HepG2 (cell line): ENCODE results near the gene UBASH3A. TPM values are rescaled to one million over a fixed set of nuclear protein-coding genes. Genes with fewer than 3 reads are reported as not detected.

ENCODE experiments used
- ETV6 ChIP-seq: sonication (generic); formaldehyde crosslinking; conservative IDR thresholded peaks from 2 replicates; pipeline ENCODE4 v1.4.0; 2020; ENCODE audit warnings: missing genetic modification reagents
- HOXA5 ChIP-seq: sonication (generic); formaldehyde crosslinking; IDR thresholded peaks from 2 replicates; pipeline ENCODE4 v1.4.0; 2020; ENCODE audit warnings: missing genetic modification reagents
- KLF16 ChIP-seq, 2 experiments: sonication (generic) in 1 of 2; formaldehyde crosslinking in 1 of 2; IDR thresholded peaks; 2 replicates each; pipeline versions ENCODE4 v1.6.1 to v1.8.0; 2016 to 2023; ENCODE audit warnings: missing genetic modification reagents in 2 of 2, missing compliant biosample characterization in 1 of 2
- NKX3-1 ChIP-seq: sonication (generic); formaldehyde crosslinking; IDR thresholded peaks from 2 replicates; pipeline ENCODE4 v1.5.0; 2020; ENCODE audit warnings: missing genetic modification reagents
- RBM22 ChIP-seq: fragments of 200-400 bp; formaldehyde crosslinking; optimal IDR thresholded peaks from 2 replicates; pipeline ENCODE3; 2017; ENCODE audit warnings: mild to moderate bottlenecking, low read length, moderate library complexity
- SMAD3 ChIP-seq: sonication (generic); formaldehyde crosslinking; IDR thresholded peaks from 2 replicates; pipeline ENCODE4 v1.4.0; 2020; ENCODE audit warnings: missing genetic modification reagents
- ZNF446 ChIP-seq: sonication (generic); formaldehyde crosslinking; IDR thresholded peaks from 2 replicates; pipeline ENCODE4 v1.5.0; 2020; ENCODE audit warnings: mild to moderate bottlenecking, missing genetic modification reagents
- polyA plus RNA-seq, 8 experiments: library from polyadenylated mRNA; depleted of rRNA in 3 of 8; stranded (reverse) in 7 of 8; unstranded in 1 of 8; fragments of >200 nt; fragmentation: Illumina TruSeq in 4 of 8; extraction: Trizol in 4 of 8; gene quantifications; 2 replicates each; pipeline versions ENCODE4 v1.2.1 to v1.2.3, GENCODE V29; 2011 to 2016; ENCODE audit warnings: low read depth in 4 of 8, missing spikeins in 1 of 8, mixed read lengths in 1 of 8; ENCODE audit not compliant: insufficient read depth in 1 of 8
- total RNA-seq, 5 experiments: library from RNA; depleted of rRNA; stranded (reverse); fragments of >200 nt; fragmentation: Illumina TruSeq; extraction: Trizol; gene quantifications; 2 replicates each; pipeline ENCODE4 v1.2.3, GENCODE V29; 2016; ENCODE audit warnings: low read depth in 1 of 5
- TF ChIP-seq, protein P1 (sequence below): sonication (generic); formaldehyde crosslinking; IDR thresholded peaks from 2 replicates; pipeline ENCODE4 v1.4.0; 2020; ENCODE audit warnings: mild to moderate bottlenecking, missing genetic modification reagents
- TF ChIP-seq, protein P2 (sequence below): IDR thresholded peaks from 2 replicates; pipeline ENCODE4 v1.6.1; 2012; ENCODE audit warnings: inconsistent platforms
- TF ChIP-seq, protein P3 (sequence below): sonication (generic); formaldehyde crosslinking; IDR thresholded peaks from 2 replicates; pipeline ENCODE4 v1.9.0; 2021; ENCODE audit warnings: mild to moderate bottlenecking, missing genetic modification reagents
- TF ChIP-seq, protein P4 (sequence below): sonication (generic); formaldehyde crosslinking; IDR thresholded peaks from 2 replicates; pipeline ENCODE4 v1.8.0; 2022; ENCODE audit warnings: missing genetic modification reagents, low read depth, mild to moderate bottlenecking, borderline replicate concordance
- TF ChIP-seq, protein P5 (sequence below): sonication (generic); formaldehyde crosslinking; IDR thresholded peaks from 2 replicates; pipeline ENCODE4 v1.8.1; 2023; ENCODE audit warnings: mild to moderate bottlenecking, moderate library complexity, missing genetic modification reagents

Gene UBASH3A
- total and polyA plus RNA-seq, 2 of the 13 experiments (the other 11 are each of a cell fraction or from before 2014, with no cell fraction given) = not detected

DNA sequence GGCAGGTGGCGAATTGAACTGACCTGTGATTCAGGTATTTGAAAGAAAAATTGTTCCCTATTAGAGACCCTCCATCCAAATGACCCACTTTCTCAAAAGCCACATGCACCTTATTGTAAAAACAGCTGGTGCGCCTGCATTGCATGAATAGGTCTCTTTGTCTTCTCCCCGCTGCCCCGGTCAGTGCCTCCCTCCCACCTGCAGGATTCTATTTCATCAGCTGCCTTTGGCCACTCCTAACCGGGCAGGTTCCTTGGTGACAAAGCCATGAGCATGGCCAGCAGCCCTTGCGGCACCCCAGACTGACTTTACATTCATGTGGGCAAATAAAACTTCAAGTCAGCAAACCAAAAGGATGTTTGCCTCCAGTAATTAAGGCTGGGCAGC, 14.3 kb upstream of the UBASH3A start (continued):
- TF ChIP-seq, protein P1, sequence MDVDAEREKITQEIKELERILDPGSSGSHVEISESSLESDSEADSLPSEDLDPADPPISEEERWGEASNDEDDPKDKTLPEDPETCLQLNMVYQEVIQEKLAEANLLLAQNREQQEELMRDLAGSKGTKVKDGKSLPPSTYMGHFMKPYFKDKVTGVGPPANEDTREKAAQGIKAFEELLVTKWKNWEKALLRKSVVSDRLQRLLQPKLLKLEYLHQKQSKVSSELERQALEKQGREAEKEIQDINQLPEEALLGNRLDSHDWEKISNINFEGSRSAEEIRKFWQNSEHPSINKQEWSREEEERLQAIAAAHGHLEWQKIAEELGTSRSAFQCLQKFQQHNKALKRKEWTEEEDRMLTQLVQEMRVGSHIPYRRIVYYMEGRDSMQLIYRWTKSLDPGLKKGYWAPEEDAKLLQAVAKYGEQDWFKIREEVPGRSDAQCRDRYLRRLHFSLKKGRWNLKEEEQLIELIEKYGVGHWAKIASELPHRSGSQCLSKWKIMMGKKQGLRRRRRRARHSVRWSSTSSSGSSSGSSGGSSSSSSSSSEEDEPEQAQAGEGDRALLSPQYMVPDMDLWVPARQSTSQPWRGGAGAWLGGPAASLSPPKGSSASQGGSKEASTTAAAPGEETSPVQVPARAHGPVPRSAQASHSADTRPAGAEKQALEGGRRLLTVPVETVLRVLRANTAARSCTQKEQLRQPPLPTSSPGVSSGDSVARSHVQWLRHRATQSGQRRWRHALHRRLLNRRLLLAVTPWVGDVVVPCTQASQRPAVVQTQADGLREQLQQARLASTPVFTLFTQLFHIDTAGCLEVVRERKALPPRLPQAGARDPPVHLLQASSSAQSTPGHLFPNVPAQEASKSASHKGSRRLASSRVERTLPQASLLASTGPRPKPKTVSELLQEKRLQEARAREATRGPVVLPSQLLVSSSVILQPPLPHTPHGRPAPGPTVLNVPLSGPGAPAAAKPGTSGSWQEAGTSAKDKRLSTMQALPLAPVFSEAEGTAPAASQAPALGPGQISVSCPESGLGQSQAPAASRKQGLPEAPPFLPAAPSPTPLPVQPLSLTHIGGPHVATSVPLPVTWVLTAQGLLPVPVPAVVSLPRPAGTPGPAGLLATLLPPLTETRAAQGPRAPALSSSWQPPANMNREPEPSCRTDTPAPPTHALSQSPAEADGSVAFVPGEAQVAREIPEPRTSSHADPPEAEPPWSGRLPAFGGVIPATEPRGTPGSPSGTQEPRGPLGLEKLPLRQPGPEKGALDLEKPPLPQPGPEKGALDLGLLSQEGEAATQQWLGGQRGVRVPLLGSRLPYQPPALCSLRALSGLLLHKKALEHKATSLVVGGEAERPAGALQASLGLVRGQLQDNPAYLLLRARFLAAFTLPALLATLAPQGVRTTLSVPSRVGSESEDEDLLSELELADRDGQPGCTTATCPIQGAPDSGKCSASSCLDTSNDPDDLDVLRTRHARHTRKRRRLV (CRISPR knock-in tag) = 0 out of 2 replicates have a peak, but pooled peaks have one; percentile 5
- TF ChIP-seq RBM22 = no peak
- no peak for TF ChIP-seq ZNF446 (CRISPR knock-in tag)
- TF ChIP-seq, protein P2, sequence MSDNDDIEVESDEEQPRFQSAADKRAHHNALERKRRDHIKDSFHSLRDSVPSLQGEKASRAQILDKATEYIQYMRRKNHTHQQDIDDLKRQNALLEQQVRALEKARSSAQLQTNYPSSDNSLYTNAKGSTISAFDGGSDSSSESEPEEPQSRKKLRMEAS = peak; percentile 49
- TF ChIP-seq SMAD3 (CRISPR knock-in tag) = no peak
- TF ChIP-seq ETV6 (CRISPR knock-in tag) = no peak
- TF ChIP-seq, protein P3, sequence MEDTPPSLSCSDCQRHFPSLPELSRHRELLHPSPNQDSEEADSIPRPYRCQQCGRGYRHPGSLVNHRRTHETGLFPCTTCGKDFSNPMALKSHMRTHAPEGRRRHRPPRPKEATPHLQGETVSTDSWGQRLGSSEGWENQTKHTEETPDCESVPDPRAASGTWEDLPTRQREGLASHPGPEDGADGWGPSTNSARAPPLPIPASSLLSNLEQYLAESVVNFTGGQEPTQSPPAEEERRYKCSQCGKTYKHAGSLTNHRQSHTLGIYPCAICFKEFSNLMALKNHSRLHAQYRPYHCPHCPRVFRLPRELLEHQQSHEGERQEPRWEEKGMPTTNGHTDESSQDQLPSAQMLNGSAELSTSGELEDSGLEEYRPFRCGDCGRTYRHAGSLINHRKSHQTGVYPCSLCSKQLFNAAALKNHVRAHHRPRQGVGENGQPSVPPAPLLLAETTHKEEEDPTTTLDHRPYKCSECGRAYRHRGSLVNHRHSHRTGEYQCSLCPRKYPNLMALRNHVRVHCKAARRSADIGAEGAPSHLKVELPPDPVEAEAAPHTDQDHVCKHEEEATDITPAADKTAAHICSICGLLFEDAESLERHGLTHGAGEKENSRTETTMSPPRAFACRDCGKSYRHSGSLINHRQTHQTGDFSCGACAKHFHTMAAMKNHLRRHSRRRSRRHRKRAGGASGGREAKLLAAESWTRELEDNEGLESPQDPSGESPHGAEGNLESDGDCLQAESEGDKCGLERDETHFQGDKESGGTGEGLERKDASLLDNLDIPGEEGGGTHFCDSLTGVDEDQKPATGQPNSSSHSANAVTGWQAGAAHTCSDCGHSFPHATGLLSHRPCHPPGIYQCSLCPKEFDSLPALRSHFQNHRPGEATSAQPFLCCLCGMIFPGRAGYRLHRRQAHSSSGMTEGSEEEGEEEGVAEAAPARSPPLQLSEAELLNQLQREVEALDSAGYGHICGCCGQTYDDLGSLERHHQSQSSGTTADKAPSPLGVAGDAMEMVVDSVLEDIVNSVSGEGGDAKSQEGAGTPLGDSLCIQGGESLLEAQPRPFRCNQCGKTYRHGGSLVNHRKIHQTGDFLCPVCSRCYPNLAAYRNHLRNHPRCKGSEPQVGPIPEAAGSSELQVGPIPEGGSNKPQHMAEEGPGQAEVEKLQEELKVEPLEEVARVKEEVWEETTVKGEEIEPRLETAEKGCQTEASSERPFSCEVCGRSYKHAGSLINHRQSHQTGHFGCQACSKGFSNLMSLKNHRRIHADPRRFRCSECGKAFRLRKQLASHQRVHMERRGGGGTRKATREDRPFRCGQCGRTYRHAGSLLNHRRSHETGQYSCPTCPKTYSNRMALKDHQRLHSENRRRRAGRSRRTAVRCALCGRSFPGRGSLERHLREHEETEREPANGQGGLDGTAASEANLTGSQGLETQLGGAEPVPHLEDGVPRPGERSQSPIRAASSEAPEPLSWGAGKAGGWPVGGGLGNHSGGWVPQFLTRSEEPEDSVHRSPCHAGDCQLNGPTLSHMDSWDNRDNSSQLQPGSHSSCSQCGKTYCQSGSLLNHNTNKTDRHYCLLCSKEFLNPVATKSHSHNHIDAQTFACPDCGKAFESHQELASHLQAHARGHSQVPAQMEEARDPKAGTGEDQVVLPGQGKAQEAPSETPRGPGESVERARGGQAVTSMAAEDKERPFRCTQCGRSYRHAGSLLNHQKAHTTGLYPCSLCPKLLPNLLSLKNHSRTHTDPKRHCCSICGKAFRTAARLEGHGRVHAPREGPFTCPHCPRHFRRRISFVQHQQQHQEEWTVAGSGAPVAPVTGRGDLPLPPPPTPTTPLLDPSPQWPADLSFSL (CRISPR knock-in tag) = no peak
- TF ChIP-seq, protein P4, sequence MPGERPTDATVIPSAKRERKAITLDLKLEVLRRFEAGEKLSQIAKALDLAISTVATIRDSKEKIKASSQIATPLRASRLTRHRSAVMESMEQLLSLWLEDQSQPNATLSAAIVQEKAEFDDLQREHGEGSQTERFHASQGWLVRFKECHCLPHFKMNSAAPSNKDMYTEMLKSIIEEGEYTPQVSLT (CRISPR knock-in tag) = no peak
- TF ChIP-seq HOXA5 (CRISPR knock-in tag) = no peak
- TF ChIP-seq KLF16 (CRISPR knock-in tag; IDR thresholded peaks at IDR 0.05) = peak in 1 of 2 experiments; percentile 66; a peak in 1 of 4 replicates
- TF ChIP-seq, protein P5, sequence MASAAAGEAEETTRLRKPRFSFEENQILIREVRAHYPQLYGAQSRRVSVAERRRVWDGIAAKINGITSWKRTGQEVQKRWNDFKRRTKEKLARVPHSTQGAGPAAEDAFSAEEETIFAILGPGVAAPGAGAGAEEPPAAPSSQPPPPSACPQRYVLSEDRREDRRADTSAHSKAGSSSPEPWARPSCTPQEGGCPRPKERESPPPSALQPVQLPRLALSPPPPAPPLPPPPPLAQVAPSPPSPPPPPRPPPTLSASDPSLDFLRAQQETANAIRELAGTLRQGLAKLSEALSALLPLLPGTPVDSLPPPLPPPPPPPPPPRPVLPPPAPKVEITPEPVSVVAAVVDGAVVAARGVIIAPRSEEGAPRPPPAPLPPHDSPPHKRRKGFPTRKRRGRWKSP (CRISPR knock-in tag) = peak; percentile 66; the same call in 1 of the 2 replicates
- no peak; the same call in 1 of the 2 replicates for TF ChIP-seq NKX3-1
